Metanephros (tissue), 2 donors: Measurements from ENCODE around the gene ACSS1. TPM values are rescaled to one million over a fixed set of nuclear protein-coding genes. Genes with fewer than 3 reads are reported as not detected.

Experiments used
- small RNA-seq: library from RNA; depleted of rRNA; stranded (forward); fragments of <200 nt; gene quantifications from one replicate; pipeline ENCODE3, GENCODE V24; 2014; ENCODE audit warnings: low replicate concordance
- total RNA-seq: library from RNA; depleted of rRNA; stranded (reverse); fragments of >200 nt; gene quantifications from one replicate; pipeline ENCODE4 v1.2.3, GENCODE V29; 2014

ACSS1 gene
- total RNA-seq: 33.9 TPM

GRCh38 chr20:25058051-25058846, at the start of gene ACSS1:
Gene ACSS1 (minus strand): TSS chr20:25058139. CDS start chr20:25058102, 37 bp downstream.

GRCh38 chr20:25081730-25082497, 24.0 kb upstream of the ACSS1 start, which contains the start of gene VSX1:
Gene VSX1 (minus strand): TSS chr20:25082141. CDS start chr20:25082096, 45 bp downstream.

GRCh38 chr20:24992487-24993205, 65.3 kb downstream of the ACSS1 start, which contains the start of gene APMAP:
Gene APMAP (minus strand): TSS chr20:24992751. CDS start chr20:24992688, 63 bp downstream.

Small RNA genes lying within 50 kb of the gene (small RNA-seq; reads per million reads assigned to genes)
- gene RNU6-1257P: not detected

Other genes starting within 250 kb of the ACSS1 start
- gene CST7, start 108.9 kb downstream of the ACSS1 start, total RNA-seq: 11.2 TPM
- 78.8 TPM for gene APMAP, start 65.4 kb downstream of the ACSS1 start, total RNA-seq
- not detected for gene VSX1, start 24.0 kb upstream of the ACSS1 start, total RNA-seq
- 28.8 TPM for gene ENTPD6, start 137.6 kb upstream of the ACSS1 start, total RNA-seq
- gene PYGB, start 189.9 kb upstream of the ACSS1 start, total RNA-seq: 44.3 TPM